Activated T-cell treated with anti-CD3 and anti-CD28 coated beads, Interleukin-2, amount 50 U/mL, for 48 hours (primary cell): Measurements from ENCODE around the gene MOB1A.

ENCODE experiments used
- DNase-seq, 2 experiments: peaks; one replicate each; pipeline ENCODE4 v3.0.0-alpha.2; 2020

MOB1A gene

DNA sequence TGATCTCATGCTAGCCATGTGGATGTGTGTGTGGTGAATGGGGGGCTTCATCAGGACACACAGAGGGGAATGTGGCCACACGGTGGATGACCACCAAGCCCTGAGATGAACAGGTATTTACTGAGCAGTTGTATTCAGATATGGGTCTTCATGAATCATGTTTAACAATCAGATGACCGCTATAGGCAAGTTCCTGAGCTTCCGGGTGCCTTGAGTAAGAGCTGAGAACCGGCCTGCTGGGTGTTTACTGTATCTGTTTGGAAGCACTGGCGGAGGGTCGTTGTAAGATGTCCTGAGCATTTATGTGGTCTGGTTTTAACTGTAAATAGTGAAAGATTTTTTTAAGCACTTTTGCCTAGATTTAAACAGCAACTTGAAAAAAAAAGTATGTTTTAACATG, 74.9 kb downstream of the MOB1A start:
- DNase-seq, result no peak
